Ovary (tissue), 3 donors: ENCODE data around the gene CXCL17.

Experiments
- EP300 ChIP-seq: sonication (generic); formaldehyde crosslinking; IDR thresholded peaks from one replicate; pipeline ENCODE4 v1.6.1; 2017; ENCODE audit warnings: antibody characterized with exemption
- POLR2A ChIP-seq: fragments of 450-650 bp; IDR thresholded peaks from one replicate; pipeline ENCODE4 v1.6.1; 2017; ENCODE audit warnings: antibody characterized with exemption, mild to moderate bottlenecking, moderate library complexity
- TF ChIP-seq, protein P1 (sequence below), 3 donors: fragments of 450-650 bp in 2 of 3; fragments of 200-600 bp in 1 of 3; IDR thresholded peaks; one replicate each; pipeline versions ENCODE4 v1.5.1 to v1.8.0; 2016 to 2022; ENCODE audit warnings: antibody characterized with exemption in 3 of 3, mild to moderate bottlenecking in 1 of 3
- donor health status: DM: no; HTN: no; CAD: no.

GRCh38 chr19:42475366-42475765 is 32.6 kb upstream of the CXCL17 start:
- TF ChIP-seq POLR2A (no peak), EP300 (no peak)
- TF ChIP-seq, protein P1, sequence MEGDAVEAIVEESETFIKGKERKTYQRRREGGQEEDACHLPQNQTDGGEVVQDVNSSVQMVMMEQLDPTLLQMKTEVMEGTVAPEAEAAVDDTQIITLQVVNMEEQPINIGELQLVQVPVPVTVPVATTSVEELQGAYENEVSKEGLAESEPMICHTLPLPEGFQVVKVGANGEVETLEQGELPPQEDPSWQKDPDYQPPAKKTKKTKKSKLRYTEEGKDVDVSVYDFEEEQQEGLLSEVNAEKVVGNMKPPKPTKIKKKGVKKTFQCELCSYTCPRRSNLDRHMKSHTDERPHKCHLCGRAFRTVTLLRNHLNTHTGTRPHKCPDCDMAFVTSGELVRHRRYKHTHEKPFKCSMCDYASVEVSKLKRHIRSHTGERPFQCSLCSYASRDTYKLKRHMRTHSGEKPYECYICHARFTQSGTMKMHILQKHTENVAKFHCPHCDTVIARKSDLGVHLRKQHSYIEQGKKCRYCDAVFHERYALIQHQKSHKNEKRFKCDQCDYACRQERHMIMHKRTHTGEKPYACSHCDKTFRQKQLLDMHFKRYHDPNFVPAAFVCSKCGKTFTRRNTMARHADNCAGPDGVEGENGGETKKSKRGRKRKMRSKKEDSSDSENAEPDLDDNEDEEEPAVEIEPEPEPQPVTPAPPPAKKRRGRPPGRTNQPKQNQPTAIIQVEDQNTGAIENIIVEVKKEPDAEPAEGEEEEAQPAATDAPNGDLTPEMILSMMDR (IDR thresholded peaks at IDR 0.05): no peak
